PC-3 (cell line): ENCODE measurements around the gene ATP6V1F. TPM values are rescaled to one million over a fixed set of nuclear protein-coding genes. Genes with fewer than 3 reads are reported as not detected.
A peak's percentile ranks its signal among the peaks of the same experiment; 100 is the strongest.

Experiments used
- ATAC-seq: fragments of 200-7000 bp; cut with Tn5 transposase; 2 replicates; pipeline ENCODE4 v1.9.1; 2020; ENCODE audit warnings: mild to moderate bottlenecking, moderate library complexity
- BruUV-seq: library from RNA; stranded (reverse); fragments of 400-500 nt; replicated peaks from 2 replicates; lab custom pipeline; 2021; lab: Mats Ljungman, UMichigan
- CTCF ChIA-PET: fragments of 300-600 bp; sonication (Branson Sonifier 250); formaldehyde crosslinking; loops from one replicate; lab custom pipeline; 2022; ENCODE audit warnings: antibody characterized with exemption; lab: Charles Lee
- POLR2A ChIA-PET: fragments of 300-600 bp; sonication (Branson Sonifier 250); formaldehyde crosslinking; loops from one replicate; lab custom pipeline; 2022; ENCODE audit warnings: antibody characterized with exemption; ENCODE audit not compliant: unreplicated experiment; lab: Charles Lee
- DNase-seq: peaks from one replicate; pipeline ENCODE4 v3.0.0-alpha.2; 2015
- H2AFZ ChIP-seq: fragments of 300-600 bp; sonication (generic); 2 replicates; pipeline ENCODE4 v1.6.0; 2016; ENCODE audit warnings: antibody characterized with exemption, low read length
- H3F3A ChIP-seq: fragments of 300-600 bp; sonication (generic); one replicate; pipeline ENCODE4 v1.6.0; 2017; ENCODE audit warnings: antibody characterized with exemption, low read length, control low read depth, mild to moderate bottlenecking; ENCODE audit not compliant: unreplicated experiment
- H3K27ac ChIP-seq: fragments of 300-600 bp; sonication (generic); 2 replicates; pipeline ENCODE4 v1.5.1; 2016; ENCODE audit warnings: mild to moderate bottlenecking, low read length
- H3K27me3 ChIP-seq: fragments of 300-600 bp; sonication (generic); 2 replicates; pipeline ENCODE4 v1.6.1; 2016; ENCODE audit warnings: low read length, mixed read lengths
- H3K36me3 ChIP-seq: fragments of 300-600 bp; sonication (generic); 2 replicates; pipeline ENCODE4 v1.6.1; 2016; ENCODE audit warnings: low read depth, mixed run types, low read length, mixed read lengths
- H3K4me1 ChIP-seq: fragments of 300-600 bp; sonication (generic); 2 replicates; pipeline ENCODE4 v1.5.1; 2016; ENCODE audit warnings: low read length; ENCODE audit not compliant: insufficient read depth
- H3K4me2 ChIP-seq: fragments of 300-600 bp; sonication (generic); 2 replicates; pipeline ENCODE4 v1.6.0; 2016; ENCODE audit warnings: low read length
- H3K4me3 ChIP-seq: fragments of 300-600 bp; sonication (generic); 2 replicates; pipeline ENCODE4 v1.5.1; 2016; ENCODE audit warnings: mild to moderate bottlenecking, low read length, mixed read lengths
- H3K79me2 ChIP-seq: fragments of 300-600 bp; sonication (generic); 2 replicates; pipeline ENCODE4 v1.6.1; 2017; ENCODE audit warnings: low read length, mixed read lengths
- H3K9ac ChIP-seq: fragments of 300-600 bp; sonication (generic); 2 replicates; pipeline ENCODE4 v1.6.0; 2016; ENCODE audit warnings: mild to moderate bottlenecking, low read length
- H3K9me2 ChIP-seq: fragments of 300-600 bp; sonication (generic); replicated peaks from 2 replicates; pipeline ENCODE4 v1.6.1; 2016; ENCODE audit warnings: mixed run types, low read length, mixed read lengths
- H3K9me3 ChIP-seq: fragments of 300-600 bp; sonication (generic); 2 replicates; pipeline ENCODE4 v1.6.1; 2016; ENCODE audit warnings: low read length, mixed read lengths
- H4K20me1 ChIP-seq: fragments of 300-600 bp; sonication (generic); 2 replicates; pipeline ENCODE4 v1.6.1; 2016; ENCODE audit warnings: low read length, mixed read lengths
- EZH2 ChIP-seq: fragments of 300-600 bp; sonication (generic); IDR thresholded peaks from one replicate; pipeline ENCODE4 v1.6.1; 2017; ENCODE audit warnings: antibody characterized with exemption, mild to moderate bottlenecking, low read length; ENCODE audit not compliant: unreplicated experiment
- EZH2phosphoT487 ChIP-seq: fragments of 300-600 bp; sonication (generic); IDR thresholded peaks from 2 replicates; pipeline ENCODE4 v1.6.1; 2018; ENCODE audit warnings: mild to moderate bottlenecking, antibody characterized with exemption, low read length, borderline replicate concordance
- intact Hi-C: fragments of 100-400 bp; cut with micrococcal nuclease; formaldehyde crosslinking; loops from 2 replicates; pipeline ENCODE4 v1.9.0; 2023
- total RNA-seq: library from RNA; depleted of rRNA; stranded (reverse); fragments of >200 nt; gene quantifications from 2 replicates; pipeline ENCODE4 v1.2.3, GENCODE V29; 2014
- TF ChIP-seq, protein P1 (sequence below): fragments of 300-600 bp; sonication (generic); conservative IDR thresholded peaks from 2 replicates; pipeline ENCODE4 v1.5.1; 2017; ENCODE audit warnings: antibody characterized with exemption, low read depth, mild to moderate bottlenecking, low read length

ATP6V1F gene
- total RNA-seq, 1 experiment from 2014 or later: 131 TPM

DNA sequence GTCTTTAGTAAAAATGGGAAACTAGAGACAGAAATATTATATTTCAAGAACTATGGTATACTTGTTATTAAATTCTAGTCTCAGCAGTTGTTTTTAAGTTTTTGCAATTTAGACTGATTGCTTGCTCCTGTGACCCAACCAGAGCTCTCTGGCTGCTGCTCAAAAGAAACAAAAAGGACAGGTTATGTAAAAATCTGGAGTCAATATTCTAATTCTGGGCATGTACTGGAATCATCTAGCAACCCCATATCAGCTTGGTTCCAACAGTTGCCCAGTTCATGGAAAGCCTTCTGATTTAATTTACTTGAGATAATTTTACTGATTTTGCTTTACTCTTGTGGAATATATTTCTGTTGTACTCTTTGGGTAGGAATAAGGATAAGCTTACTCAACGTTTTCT lies 37.6 kb downstream of the ATP6V1F start:
- Histone ChIP-seq H4K20me1 (no peaks in the 10 kb centered on the region), H3K79me2 (no peaks in the 10 kb centered on the region), H3K9me2 (no peaks in the 10 kb centered on the region), H3F3A (no peaks in the 10 kb centered on the region), H2AFZ (no peak overlapping the region), H3K36me3 (no peaks in the 10 kb centered on the region), H3K4me3 (no peak overlapping the region), H3K27me3 (no peaks in the 10 kb centered on the region), H3K4me1 (peaks cover 11% of the 10 kb centered on the region; the same call in 1 of the 2 replicates), H3K9me3 (no peaks in the 10 kb centered on the region), H3K9ac (no peak overlapping the region), H3K4me2 (no peak overlapping the region), H3K27ac (no peak overlapping the region)
- intact Hi-C loops: no loop called here
- no TSS peak for BruUV-seq
- ATAC-seq (no peak), DNase-seq (no peak)
- TF ChIP-seq EZH2phosphoT487 (no peak), EZH2 (no peak)
- TF ChIP-seq, protein P1, sequence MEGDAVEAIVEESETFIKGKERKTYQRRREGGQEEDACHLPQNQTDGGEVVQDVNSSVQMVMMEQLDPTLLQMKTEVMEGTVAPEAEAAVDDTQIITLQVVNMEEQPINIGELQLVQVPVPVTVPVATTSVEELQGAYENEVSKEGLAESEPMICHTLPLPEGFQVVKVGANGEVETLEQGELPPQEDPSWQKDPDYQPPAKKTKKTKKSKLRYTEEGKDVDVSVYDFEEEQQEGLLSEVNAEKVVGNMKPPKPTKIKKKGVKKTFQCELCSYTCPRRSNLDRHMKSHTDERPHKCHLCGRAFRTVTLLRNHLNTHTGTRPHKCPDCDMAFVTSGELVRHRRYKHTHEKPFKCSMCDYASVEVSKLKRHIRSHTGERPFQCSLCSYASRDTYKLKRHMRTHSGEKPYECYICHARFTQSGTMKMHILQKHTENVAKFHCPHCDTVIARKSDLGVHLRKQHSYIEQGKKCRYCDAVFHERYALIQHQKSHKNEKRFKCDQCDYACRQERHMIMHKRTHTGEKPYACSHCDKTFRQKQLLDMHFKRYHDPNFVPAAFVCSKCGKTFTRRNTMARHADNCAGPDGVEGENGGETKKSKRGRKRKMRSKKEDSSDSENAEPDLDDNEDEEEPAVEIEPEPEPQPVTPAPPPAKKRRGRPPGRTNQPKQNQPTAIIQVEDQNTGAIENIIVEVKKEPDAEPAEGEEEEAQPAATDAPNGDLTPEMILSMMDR: no peak
- CTCF ChIA-PET: no interaction called here
- POLR2A ChIA-PET: no interaction called here

DNA sequence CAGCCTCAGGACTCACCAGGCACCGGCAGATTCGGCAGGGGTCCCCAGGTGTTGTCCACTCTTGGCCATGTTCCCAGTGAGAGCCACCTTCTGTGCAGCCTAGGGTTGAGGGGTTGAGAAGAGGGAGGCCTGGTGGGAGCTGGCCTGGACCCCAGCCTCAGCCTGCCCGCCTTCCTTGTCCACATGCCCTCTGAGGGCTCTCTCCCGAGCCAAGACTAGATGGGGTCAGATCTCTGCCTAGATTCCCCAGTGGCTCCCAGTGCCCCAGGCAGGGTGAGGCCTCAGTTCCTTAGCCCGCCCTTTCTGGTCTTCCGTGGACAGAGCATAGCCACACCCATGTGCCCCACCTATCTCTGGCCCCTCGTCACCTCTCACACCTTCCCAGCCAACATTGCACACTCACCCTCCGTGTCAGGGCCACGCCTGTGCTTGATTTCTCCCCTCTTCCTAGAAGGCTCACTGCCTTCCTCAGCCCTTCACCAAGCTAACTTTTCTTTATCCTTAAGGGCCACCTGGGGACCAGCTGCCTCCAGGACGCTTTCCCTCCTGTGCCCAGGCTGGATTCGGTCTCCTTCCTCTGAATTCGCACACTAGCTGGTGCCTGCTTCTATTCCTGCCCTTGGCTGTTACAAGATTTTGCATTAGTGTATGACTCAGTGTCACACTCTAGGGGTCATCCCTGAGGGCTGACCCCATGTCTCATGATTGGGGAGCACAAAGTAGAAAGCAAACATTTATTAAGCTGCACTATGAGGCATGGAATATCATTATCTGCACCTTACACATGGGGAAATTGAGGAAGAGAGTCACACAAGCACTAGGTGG lies 40.3 kb downstream of the ATP6V1F start:
- ChIA-PET POLR2A (interaction anchor here (0.6 to 0.7 kb wide), 2 partner anchors 161 to 448 kb away, joined by 3 to 4 read pairs; no protein-coding TSS in a partner anchor), CTCF (interaction anchor here (0.7 kb wide), 1 partner anchor 189 kb away, joined by 3 read pairs; no protein-coding TSS in a partner anchor)
- Histone ChIP-seq H3K9me2 (no peaks in the 10 kb centered on the region), H3F3A (no peaks in the 10 kb centered on the region), H3K9ac (no peak overlapping the region), H3K79me2 (no peaks in the 10 kb centered on the region), H3K27me3 (no peaks in the 10 kb centered on the region), H3K4me2 (no peak overlapping the region), H2AFZ (no peak overlapping the region), H3K36me3 (no peaks in the 10 kb centered on the region), H4K20me1 (no peaks in the 10 kb centered on the region), H3K9me3 (no peaks in the 10 kb centered on the region), H3K4me3 (no peak overlapping the region), H3K4me1 (peaks cover 11% of the 10 kb centered on the region; the same call in 1 of the 2 replicates), H3K27ac (0 out of 2 replicates have a peak overlapping the region, but pooled peaks have one; percentile 34)
- DNase-seq (peak; percentile 25), ATAC-seq (peak; percentile 60)
- TF ChIP-seq EZH2 (no peak), EZH2phosphoT487 (no peak)
- TF ChIP-seq, protein P1: no peak
- no TSS peak for BruUV-seq
- intact Hi-C loops: no loop called here
